Trophoblast cell (in vitro differentiated cells and primary cell): ENCODE data around the gene ADIPOR1.
A peak's percentile ranks its signal among the peaks of the same experiment; 100 is the strongest.

ENCODE experiments used
- DNase-seq, 2 donors: peaks; one replicate each; pipeline ENCODE4 v3.0.0-alpha.2; 2016
- H2AFZ ChIP-seq: 2 replicates; pipeline ENCODE4 v1.6.1; 2013; ENCODE audit warnings: low read length, moderate library complexity, mild to moderate bottlenecking; ENCODE audit not compliant: insufficient read depth, poor library complexity
- H2AK5ac ChIP-seq: 2 replicates; pipeline ENCODE4 v1.6.1; 2013; ENCODE audit warnings: mild to moderate bottlenecking, low read length
- H2BK120ac ChIP-seq: 2 replicates; pipeline ENCODE4 v1.6.1; 2013; ENCODE audit warnings: low read length, mild to moderate bottlenecking, moderate library complexity; ENCODE audit not compliant: insufficient read depth, poor library complexity
- H2BK12ac ChIP-seq: 2 replicates; pipeline ENCODE4 v1.6.1; 2013; ENCODE audit warnings: mild to moderate bottlenecking, low read length, moderate library complexity
- H2BK5ac ChIP-seq: 2 replicates; pipeline ENCODE4 v1.6.1; 2013; ENCODE audit warnings: low read length, low read depth, moderate library complexity, mild to moderate bottlenecking; ENCODE audit not compliant: poor library complexity
- H3K14ac ChIP-seq: 2 replicates; pipeline ENCODE4 v1.6.1; 2013; ENCODE audit warnings: mild to moderate bottlenecking, low read length
- H3K18ac ChIP-seq: 2 replicates; pipeline ENCODE4 v1.6.1; 2013; ENCODE audit warnings: mild to moderate bottlenecking, low read length
- H3K23ac ChIP-seq: 2 replicates; pipeline ENCODE4 v1.6.1; 2013; ENCODE audit warnings: low read length
- H3K27ac ChIP-seq: 2 replicates; pipeline ENCODE4 v1.5.1; 2013; ENCODE audit warnings: low read depth, mild to moderate bottlenecking, inconsistent platforms, low read length, moderate library complexity
- H3K27me3 ChIP-seq: 2 replicates; pipeline ENCODE4 v1.6.1; 2013; ENCODE audit warnings: inconsistent platforms, mild to moderate bottlenecking, low read length, moderate library complexity; ENCODE audit not compliant: insufficient read depth
- H3K36me3 ChIP-seq, 2 experiments: 1 replicate in 1 of 2; 2 replicates in 1 of 2; pipeline ENCODE4 v1.6.1; 2013; ENCODE audit warnings: low read length in 2 of 2, mild to moderate bottlenecking in 2 of 2, moderate library complexity in 1 of 2; ENCODE audit not compliant: insufficient read depth in 2 of 2, control insufficient read depth in 1 of 2
- H3K4ac ChIP-seq: 2 replicates; pipeline ENCODE4 v1.6.1; 2013; ENCODE audit warnings: low read depth, mild to moderate bottlenecking, low read length, moderate library complexity
- H3K4me1 ChIP-seq, 2 experiments: 1 replicate in 1 of 2; 2 replicates in 1 of 2; pipeline ENCODE4 v1.6.1; 2013; ENCODE audit warnings: low read length in 2 of 2, mild to moderate bottlenecking in 2 of 2, moderate library complexity in 1 of 2; ENCODE audit not compliant: insufficient read depth in 2 of 2, control insufficient read depth in 1 of 2
- H3K4me2 ChIP-seq: 2 replicates; pipeline ENCODE4 v1.6.1; 2013; ENCODE audit warnings: inconsistent platforms, mild to moderate bottlenecking, low read length, moderate library complexity
- H3K4me3 ChIP-seq: 2 replicates; pipeline ENCODE4 v1.5.1; 2013; ENCODE audit warnings: mild to moderate bottlenecking, low read depth, low read length, inconsistent platforms
- H3K79me1 ChIP-seq: one replicate; pipeline ENCODE4 v1.6.1; 2013; ENCODE audit warnings: low read length
- H3K79me2 ChIP-seq: 2 replicates; pipeline ENCODE4 v1.6.1; 2013; ENCODE audit warnings: low read length, mild to moderate bottlenecking; ENCODE audit not compliant: control insufficient read depth, insufficient read depth, poor library complexity
- H3K9ac ChIP-seq: 2 replicates; pipeline ENCODE4 v1.6.1; 2013; ENCODE audit warnings: mild to moderate bottlenecking, low read length
- H3K9me3 ChIP-seq: 2 replicates; pipeline ENCODE4 v1.6.1; 2013; ENCODE audit warnings: low read depth, mild to moderate bottlenecking, control low read depth, inconsistent platforms, low read length; ENCODE audit not compliant: insufficient read depth
- H4K12ac ChIP-seq: 2 replicates; pipeline ENCODE4 v1.6.1; 2013; ENCODE audit warnings: low read depth, mild to moderate bottlenecking, low read length, moderate library complexity
- H4K8ac ChIP-seq: 2 replicates; pipeline ENCODE4 v1.6.1; 2013; ENCODE audit warnings: low read depth, mild to moderate bottlenecking, low read length, moderate library complexity
- H4K91ac ChIP-seq: one replicate; pipeline ENCODE4 v1.6.1; 2013; ENCODE audit warnings: low read depth, mild to moderate bottlenecking, low read length, moderate library complexity
- WGBS: extraction: QIAGEN DNeasy Blood & Tissue Kit; methylation state at CpG from one replicate; pipeline ENCODE4 v1.1.7; 2013; ENCODE audit warnings: missing lambda C conversion rate; ENCODE audit not compliant: insufficient read length, insufficient coverage; ENCODE audit errors: extremely low coverage; 5-methylcytosine and 5-hydroxymethylcytosine counted together

The ADIPOR1 gene

DNA sequence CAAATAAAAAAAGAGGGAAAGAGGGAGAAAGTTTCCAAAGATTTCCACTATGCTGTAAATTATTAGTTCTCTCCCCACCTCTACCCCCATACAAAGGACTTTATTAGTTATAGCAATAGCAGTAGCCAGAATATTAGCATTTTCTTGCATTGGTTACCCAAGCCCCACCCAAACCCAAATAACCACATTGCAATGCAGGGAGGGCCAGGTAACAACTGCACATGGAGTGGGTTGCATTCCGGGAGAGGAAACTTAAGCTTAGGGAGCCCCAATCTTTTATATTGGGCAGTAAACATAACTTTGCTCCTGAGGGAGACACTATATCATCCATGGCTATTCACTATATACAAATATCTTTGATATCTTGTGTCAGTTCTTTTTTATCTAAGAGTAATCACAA lies 6.0 kb downstream of the ADIPOR1 start:
- Histone ChIP-seq H3K4me3 (no peak overlapping the region), H3K27me3 (no peaks in the 10 kb centered on the region), H4K8ac (no peak overlapping the region), H3K9ac (no peak overlapping the region), H2AFZ (no peak overlapping the region), H2BK12ac (no peak overlapping the region), H4K12ac (no peak overlapping the region), H2BK5ac (no peak overlapping the region), H4K91ac (no peak overlapping the region), H2AK5ac (no peak overlapping the region), H3K23ac (no peak overlapping the region), H3K4me1 (peaks cover 0 to 3% of the 10 kb centered on the region in 2 experiments), H3K4me2 (no peak overlapping the region), H2BK120ac (no peak overlapping the region), H3K27ac (no peak overlapping the region), H3K4ac (peak overlapping the region; percentile 67), H3K79me1 (no peaks in the 10 kb centered on the region), H3K9me3 (no peaks in the 10 kb centered on the region), H3K14ac (no peak overlapping the region), H3K18ac (no peak overlapping the region), H3K36me3 (peaks cover 14 to 27% of the 10 kb centered on the region in 2 experiments), H3K79me2 (peaks cover 2% of the 10 kb centered on the region)
- DNase-seq = no peak
- WGBS = no CpG with 5 or more reads among the region's 1 CpG

DNA sequence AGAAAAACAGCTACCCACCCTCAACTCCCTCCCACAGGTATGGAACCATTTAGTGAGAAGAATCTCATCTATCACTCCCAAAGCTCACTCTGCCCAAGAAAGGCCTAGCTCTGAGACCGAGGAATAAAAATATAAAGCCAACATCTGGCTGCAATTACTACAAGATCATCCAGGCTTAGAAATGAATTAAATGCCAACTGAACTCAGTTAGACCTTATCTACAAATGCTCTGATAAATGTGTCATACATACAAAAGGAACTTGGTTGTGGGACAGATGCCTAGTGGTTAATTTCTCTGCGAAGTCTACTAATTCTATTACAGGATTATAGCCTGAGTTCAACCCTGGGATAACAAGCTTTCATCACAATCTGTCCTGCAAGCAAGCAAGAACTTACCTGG lies 6.7 kb downstream of the ADIPOR1 start:
- H2AK5ac ChIP-seq = no peak overlapping the region
- H3K36me3 ChIP-seq = peaks cover 17 to 32% of the 10 kb centered on the region in 2 experiments
- no peaks in the 10 kb centered on the region for H3K9me3 ChIP-seq
- no peak overlapping the region for H2BK12ac ChIP-seq
- WGBS = no CpG with 5 or more reads among the region's 2 CpGs
- H4K12ac ChIP-seq = no peak overlapping the region
- peaks cover 2% of the 10 kb centered on the region for H3K79me2 ChIP-seq
- no peaks in the 10 kb centered on the region for H3K79me1 ChIP-seq
- H3K4me2 ChIP-seq = no peak overlapping the region
- no peak overlapping the region for H2AFZ ChIP-seq
- no peak overlapping the region for H3K9ac ChIP-seq
- H3K27me3 ChIP-seq = no peaks in the 10 kb centered on the region
- no peak overlapping the region for H4K91ac ChIP-seq
- H4K8ac ChIP-seq = no peak overlapping the region
- H3K4ac ChIP-seq = no peak overlapping the region
- H3K4me3 ChIP-seq = no peak overlapping the region
- DNase-seq = no peak
- no peak overlapping the region for H3K23ac ChIP-seq
- no peak overlapping the region for H2BK5ac ChIP-seq
- H3K14ac ChIP-seq = no peak overlapping the region
- no peak overlapping the region for H3K27ac ChIP-seq
- H3K4me1 ChIP-seq = no peaks in the 10 kb centered on the region
- H2BK120ac ChIP-seq = no peak overlapping the region
- H3K18ac ChIP-seq = no peak overlapping the region

GRCh38 chr1:202945483-202945882 lies 12.6 kb downstream of the ADIPOR1 start:
- Histone ChIP-seq H3K27me3 (no peaks in the 10 kb centered on the region), H2BK12ac (no peak overlapping the region), H2BK120ac (no peak overlapping the region), H2BK5ac (no peak overlapping the region), H4K8ac (no peak overlapping the region), H3K14ac (no peak overlapping the region), H3K79me1 (no peaks in the 10 kb centered on the region), H3K4me1 (no peaks in the 10 kb centered on the region), H3K9ac (no peak overlapping the region), H3K4ac (no peak overlapping the region), H3K4me3 (no peak overlapping the region), H3K36me3 (peaks cover 31 to 58% of the 10 kb centered on the region in 2 experiments), H4K91ac (no peak overlapping the region), H3K79me2 (no peaks in the 10 kb centered on the region), H3K23ac (no peak overlapping the region), H3K4me2 (no peak overlapping the region), H4K12ac (no peak overlapping the region), H2AFZ (no peak overlapping the region), H3K27ac (no peak overlapping the region), H3K9me3 (no peaks in the 10 kb centered on the region), H3K18ac (no peak overlapping the region), H2AK5ac (no peak overlapping the region)
- no CpG with 5 or more reads among the region's 2 CpGs for WGBS
- DNase-seq = no peak

- Histone ChIP-seq H3K9ac (no peak overlapping the region), H3K4ac (no peak overlapping the region), H3K27ac (no peak overlapping the region), H2AK5ac (no peak overlapping the region), H3K36me3 (peaks cover 30 to 54% of the 10 kb centered on the region in 2 experiments), H3K14ac (no peak overlapping the region), H3K4me1 (no peaks in the 10 kb centered on the region), H3K4me2 (no peak overlapping the region), H2BK120ac (no peak overlapping the region), H4K12ac (no peak overlapping the region), H2BK5ac (no peak overlapping the region), H3K4me3 (no peak overlapping the region), H2AFZ (no peak overlapping the region), H3K79me1 (no peaks in the 10 kb centered on the region), H3K23ac (no peak overlapping the region), H3K18ac (no peak overlapping the region), H4K8ac (no peak overlapping the region), H2BK12ac (no peak overlapping the region), H4K91ac (no peak overlapping the region), H3K79me2 (no peaks in the 10 kb centered on the region), H3K9me3 (no peaks in the 10 kb centered on the region), H3K27me3 (no peaks in the 10 kb centered on the region)
- DNase-seq = no peak
- no CpG with 5 or more reads among the region's 5 CpGs for WGBS
These were observed 13.6 kb downstream of the ADIPOR1 start for GRCh38 chr1:202944438-202944921.
